HG03378 (cell line): Measurements from ENCODE around the gene HBE1.
"Not testable (repeated sequence)": the region's sequence is repeated elsewhere in the genome, so short reads cannot be mapped to it uniquely, and the experiment has no call there.

ENCODE experiments used
- ATAC-seq: cut with Tn5 transposase; IDR thresholded peaks from one replicate; pipeline ENCODE4 v1.9.1; 2021; ENCODE audit warnings: mild to moderate bottlenecking, moderate library complexity; ENCODE audit not compliant: unreplicated experiment

HBE1 gene

GRCh38 chr11:5269715-5270147 lies at the start of gene HBE1:
Gene HBE1 (minus strand): TSS chr11:5269945. CDS start chr11:5269890, 55 bp downstream.
- ATAC-seq, result no peak

GRCh38 chr11:5317292-5317691 lies 47.5 kb upstream of the HBE1 start:
- ATAC-seq, result no peak

GRCh38 chr11:5313326-5314023 lies 43.7 kb upstream of the HBE1 start:
- not testable (repeated sequence) for ATAC-seq

- ATAC-seq, result no peak
These were observed 40.7 kb upstream of the HBE1 start for GRCh38 chr11:5310423-5310822.

- ATAC-seq, result no peak
These were observed 37.7 kb upstream of the HBE1 start for GRCh38 chr11:5307256-5308019.

GRCh38 chr11:5304046-5304445 lies 34.3 kb upstream of the HBE1 start:
- no peak for ATAC-seq

GRCh38 chr11:5303626-5304025 lies 33.9 kb upstream of the HBE1 start:
- ATAC-seq, result no peak

GRCh38 chr11:5301846-5302245 lies 32.1 kb upstream of the HBE1 start, which contains the start of gene OR51B4:
Gene OR51B4 (minus strand): TSS chr11:5301946. CDS start chr11:5301946, 0 bp downstream.
- ATAC-seq, result no peak

- ATAC-seq, result no peak
These were observed 30.5 kb upstream of the HBE1 start for GRCh38 chr11:5300251-5300650.

- ATAC-seq, result no peak
These were observed 28.7 kb upstream of the HBE1 start for GRCh38 chr11:5298451-5298850.

- ATAC-seq, result no peak
These were observed 28.1 kb upstream of the HBE1 start for GRCh38 chr11:5297721-5298323.

- not testable (repeated sequence) for ATAC-seq
These were observed 24.7 kb upstream of the HBE1 start for GRCh38 chr11:5294342-5294995.

- ATAC-seq, result no peak
These were observed 23.3 kb upstream of the HBE1 start for GRCh38 chr11:5293028-5293427.

GRCh38 chr11:5291207-5291838 lies 21.6 kb upstream of the HBE1 start:
- ATAC-seq, result peak; percentile 94

GRCh38 chr11:5290106-5290505 lies 20.4 kb upstream of the HBE1 start:
- ATAC-seq, result no peak

GRCh38 chr11:5289696-5290095 lies 20.0 kb upstream of the HBE1 start:
- no peak for ATAC-seq

- ATAC-seq, result no peak
These were observed 19.3 kb upstream of the HBE1 start for GRCh38 chr11:5288906-5289550.

GRCh38 chr11:5288108-5288905 lies 18.6 kb upstream of the HBE1 start:
- no peak for ATAC-seq

GRCh38 chr11:5286901-5287300 lies 17.2 kb upstream of the HBE1 start:
- ATAC-seq, result no peak
